SH-SY5Y (cell line): ENCODE measurements around the gene FUZ.

Experiments
- GATA2 ChIP-seq: IDR thresholded peaks from 2 replicates; pipeline ENCODE4 v1.6.1; 2011; ENCODE audit warnings: mild to moderate bottlenecking, low read depth, low read length
- GATA3 ChIP-seq: IDR thresholded peaks from 2 replicates; pipeline ENCODE4 v1.6.1; 2011; ENCODE audit warnings: low read depth, mild to moderate bottlenecking, low read length, moderate library complexity

The FUZ gene

DNA sequence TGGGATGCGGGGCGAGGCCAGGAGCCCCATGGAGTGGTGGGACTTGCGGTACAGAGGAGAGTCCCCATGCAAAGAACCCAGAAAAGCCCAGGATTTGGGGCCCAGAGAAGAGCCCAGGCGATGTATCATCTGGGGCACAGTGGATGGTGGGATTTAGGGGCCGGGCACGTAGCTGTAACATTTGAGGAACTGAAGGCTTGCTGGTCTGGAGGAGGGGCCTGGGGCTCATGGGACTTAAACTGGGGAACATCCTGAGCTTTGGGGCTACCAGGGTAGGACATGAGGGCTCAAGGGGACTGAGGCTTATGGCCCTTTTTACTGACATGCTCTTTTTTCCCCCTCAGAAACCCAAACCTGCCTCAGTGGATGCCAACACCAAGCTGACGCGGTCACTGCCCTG, 18.5 kb upstream of the FUZ start:
- no peak for TF ChIP-seq GATA2
- no peak for TF ChIP-seq GATA3

DNA sequence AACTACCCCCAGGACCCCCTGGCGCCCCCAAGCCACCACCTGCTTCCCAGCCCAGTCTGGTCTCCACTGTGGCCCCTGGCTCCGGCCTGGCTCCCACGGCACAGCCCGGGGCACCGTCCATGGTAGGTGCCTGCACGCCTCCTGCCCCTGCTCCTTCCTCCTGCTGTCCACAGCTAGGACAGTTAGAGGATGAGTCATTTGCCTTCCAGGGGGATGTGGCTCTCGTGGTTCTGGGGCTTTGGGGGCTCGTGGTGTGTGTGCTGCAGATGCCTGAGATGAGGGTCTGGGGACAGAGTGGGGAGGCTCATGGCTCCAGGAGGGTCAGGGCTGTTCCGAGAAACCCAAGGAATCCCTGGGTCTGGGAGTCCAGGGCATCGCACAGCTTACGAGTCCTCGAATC, 17.7 kb upstream of the FUZ start:
- no peak for TF ChIP-seq GATA3
- no peak for TF ChIP-seq GATA2

GRCh38 chr19:49829721-49830120, 16.6 kb upstream of the FUZ start:
- TF ChIP-seq GATA3 (no peak), GATA2 (no peak)

- TF ChIP-seq GATA2, result no peak
- no peak for TF ChIP-seq GATA3
These were observed 16.1 kb upstream of the FUZ start for GRCh38 chr19:49829200-49829599.

DNA sequence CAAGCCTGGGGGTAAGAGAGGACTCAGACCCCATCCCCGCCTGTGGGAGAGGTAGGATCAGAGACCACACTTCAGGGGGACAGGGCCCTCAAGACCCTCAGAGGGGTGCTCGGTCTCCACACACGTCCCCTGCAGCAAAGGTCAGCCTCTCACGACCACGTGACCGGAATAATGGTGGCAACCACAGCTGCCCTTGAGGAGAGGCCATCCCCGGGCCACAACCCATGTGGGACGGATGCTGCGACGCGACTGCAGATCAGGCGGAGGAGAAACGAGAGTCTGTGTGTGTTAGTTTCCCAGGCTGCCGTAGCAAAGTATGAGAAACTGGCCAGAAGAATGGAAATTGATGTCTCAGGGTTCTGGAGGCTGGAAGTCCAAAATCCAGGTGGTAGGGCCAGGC, 13.9 kb upstream of the FUZ start:
- TF ChIP-seq GATA3 (no peak), GATA2 (no peak)

- TF ChIP-seq GATA3, result no peak
- no peak for TF ChIP-seq GATA2
These were observed 11.6 kb upstream of the FUZ start for GRCh38 chr19:49824662-49825061.

- TF ChIP-seq GATA2 (no peak), GATA3 (no peak)
These were observed 10.4 kb upstream of the FUZ start for GRCh38 chr19:49823472-49823871.

DNA sequence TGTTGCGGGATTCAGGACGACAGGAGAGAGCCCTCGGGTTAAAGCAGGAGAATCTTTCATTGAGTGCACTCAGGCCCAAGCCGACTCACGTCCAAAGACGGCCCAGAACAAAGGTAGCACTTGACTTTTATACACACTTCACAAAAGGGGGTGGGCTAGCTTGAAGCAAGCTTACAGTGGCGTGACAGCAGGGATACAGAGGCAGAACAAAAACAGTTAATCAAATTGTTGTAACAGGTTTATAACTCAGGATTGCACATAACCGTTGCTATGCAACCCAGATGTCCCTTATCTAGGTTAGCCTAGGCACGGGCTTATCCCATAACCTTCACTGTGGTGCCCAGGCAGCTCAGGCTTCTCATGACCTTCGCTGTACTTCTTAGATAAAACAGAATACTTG, 7.0 kb upstream of the FUZ start:
- TF ChIP-seq GATA3 (no peak), GATA2 (no peak)

DNA sequence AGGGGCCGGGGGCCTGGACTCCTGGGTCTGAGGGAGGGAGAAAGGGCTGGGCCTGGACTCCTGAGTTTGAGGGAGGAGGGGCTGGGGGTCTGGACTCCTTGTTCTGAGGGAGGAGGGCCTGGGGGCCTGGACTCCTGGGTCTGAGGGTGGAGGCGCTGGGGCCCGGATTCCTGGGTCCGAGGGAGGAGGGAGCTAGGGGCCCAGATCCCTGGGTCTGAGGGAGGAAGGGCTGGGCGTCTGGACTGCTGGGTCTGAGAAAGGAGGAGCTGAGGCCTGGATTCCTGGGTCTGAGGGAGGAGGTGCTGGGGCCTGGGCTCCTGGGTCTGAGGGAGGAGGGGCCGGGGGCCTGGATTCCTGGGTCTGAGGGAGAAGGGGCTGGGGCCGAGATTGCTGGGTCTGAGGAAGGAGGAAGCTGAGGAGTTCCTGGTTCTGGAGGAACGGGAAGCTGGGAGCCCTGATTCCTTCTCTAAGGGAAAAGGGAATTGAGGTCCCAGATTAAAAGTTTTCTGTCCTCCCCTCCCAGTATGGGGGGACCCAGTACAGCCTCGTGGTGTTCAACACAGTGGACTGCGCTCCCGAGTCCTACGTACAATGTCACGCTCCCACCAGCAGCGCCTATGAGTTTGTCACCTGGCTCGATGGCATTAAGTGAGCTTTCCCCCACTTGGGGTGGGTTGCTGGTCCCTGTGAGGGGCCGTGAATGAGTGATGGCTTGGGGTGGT, 5.7 kb upstream of the FUZ start:
- TF ChIP-seq GATA2, result no peak
- TF ChIP-seq GATA3, result no peak

GRCh38 chr19:49817964-49818648, 5.0 kb upstream of the FUZ start, which contains the start of gene MED25:
MED25 (plus strand) TSS chr19:49818289; CDS start chr19:49818342, 53 bp downstream.
- TF ChIP-seq GATA2 (no peak), GATA3 (no peak)

GRCh38 chr19:49816590-49816989, 3.5 kb upstream of the FUZ start:
- TF ChIP-seq GATA2 (no peak), GATA3 (no peak)

GRCh38 chr19:49814010-49814409, 918 bp upstream of the FUZ start:
- TF ChIP-seq GATA3 (no peak), GATA2 (no peak)

GRCh38 chr19:49812452-49812996, 568 bp downstream of the FUZ start:
- TF ChIP-seq GATA3, result no peak
- TF ChIP-seq GATA2, result no peak

DNA sequence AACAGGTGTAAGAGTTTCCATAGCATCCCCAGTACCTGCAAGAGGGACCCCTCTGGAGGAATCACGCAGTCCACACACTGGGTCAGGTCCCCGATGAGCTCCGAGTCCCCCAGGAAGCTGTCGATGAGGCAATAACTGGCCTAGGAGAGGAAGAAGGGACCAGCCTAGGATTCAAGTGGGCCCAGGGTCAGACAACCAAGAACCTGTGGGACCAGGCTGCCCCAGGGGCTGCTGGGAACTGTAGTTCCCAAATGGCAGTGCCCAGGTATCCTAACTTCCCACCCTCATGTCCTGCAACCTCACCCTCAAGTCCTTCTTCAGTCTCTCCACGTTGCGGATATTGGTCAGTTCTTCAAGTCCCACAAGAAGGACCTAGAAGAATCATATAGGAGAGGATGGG, 1.8 kb downstream of the FUZ start:
- TF ChIP-seq GATA3 (no peak), GATA2 (no peak)

DNA sequence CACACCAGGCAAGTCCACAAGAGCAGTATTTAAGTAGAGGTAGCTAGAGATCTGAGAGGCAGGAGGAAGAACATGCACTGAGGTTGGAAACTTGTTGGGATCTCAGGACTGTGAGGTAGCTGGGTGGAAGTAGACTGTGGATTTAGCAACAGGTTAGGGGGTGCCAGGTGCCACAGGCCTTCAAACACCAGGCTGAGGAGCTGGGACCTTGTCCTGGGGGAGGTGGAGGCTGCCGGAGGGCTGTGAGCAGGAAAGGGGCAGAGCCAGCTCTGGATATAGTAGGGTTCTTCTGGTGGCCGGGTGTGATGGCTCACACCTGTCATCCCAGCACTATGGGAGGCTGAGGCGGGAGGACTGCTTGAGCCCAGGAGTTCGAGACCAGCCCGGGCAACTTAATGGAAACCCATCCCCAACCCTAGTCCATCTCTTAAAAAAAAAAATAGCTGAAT, 3.1 kb downstream of the FUZ start:
- no peak for TF ChIP-seq GATA3
- TF ChIP-seq GATA2, result no peak
